GM12891 (cell line): Measurements from ENCODE around the gene FGD2.

Experiments used
- POLR2A ChIP-seq: IDR thresholded peaks from 2 replicates; pipeline ENCODE4 v1.6.1; 2011; ENCODE audit warnings: low read depth, low read length, control low read depth
- POLR2AphosphoS5 ChIP-seq: IDR thresholded peaks from 2 replicates; pipeline ENCODE4 v1.6.1; 2011; ENCODE audit warnings: low read depth, low read length, control low read depth
- POU2F2 ChIP-seq: IDR thresholded peaks from 2 replicates; pipeline ENCODE4 v1.6.1; 2011; ENCODE audit warnings: low read depth, mild to moderate bottlenecking, control low read depth, low read length, moderate library complexity
- SPI1 ChIP-seq: IDR thresholded peaks from 2 replicates; pipeline ENCODE4 v1.6.1; 2011; ENCODE audit warnings: low read depth, low read length, control low read depth
- TAF1 ChIP-seq: IDR thresholded peaks from 2 replicates; pipeline ENCODE4 v1.6.1; 2011; ENCODE audit warnings: low read depth, low read length, control low read depth

DNA sequence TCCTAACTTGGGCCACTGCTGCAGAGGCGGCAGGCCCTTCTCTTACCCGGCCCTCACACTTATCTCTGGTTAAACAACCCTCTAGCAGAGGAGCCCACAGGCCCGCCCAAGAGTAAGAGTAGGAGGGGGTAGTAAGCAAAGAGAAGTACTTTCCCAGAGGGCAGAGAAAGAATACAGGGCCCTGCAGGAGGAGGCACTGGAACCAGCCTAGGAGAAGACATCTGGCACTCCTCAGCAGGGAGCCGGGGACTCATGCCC is 29.5 kb upstream of the FGD2 start:
- TF ChIP-seq POLR2AphosphoS5 (no peak), POLR2A (no peak), SPI1 (no peak), POU2F2 (no peak), TAF1 (no peak)
